GM10266 (cell line): Measurements from ENCODE around the gene MKNK2.
"Not testable (repeated sequence)": the region's sequence is repeated elsewhere in the genome, so short reads cannot be mapped to it uniquely, and the experiment has no call there.

Source experiments
- DNase-seq: peaks from one replicate; pipeline ENCODE4 v3.0.0; 2012; ENCODE audit errors: extremely low spot score
- TF ChIP-seq, protein P1 (sequence below): IDR thresholded peaks from 2 replicates; pipeline ENCODE4 v1.5.1; 2012; ENCODE audit warnings: mild to moderate bottlenecking, low read depth; ENCODE audit not compliant: control insufficient read depth, insufficient read depth; ENCODE audit errors: missing control alignments

MKNK2 gene

GRCh38 chr19:2039089-2039958, 11.7 kb downstream of the MKNK2 start:
- TF ChIP-seq, protein P1, sequence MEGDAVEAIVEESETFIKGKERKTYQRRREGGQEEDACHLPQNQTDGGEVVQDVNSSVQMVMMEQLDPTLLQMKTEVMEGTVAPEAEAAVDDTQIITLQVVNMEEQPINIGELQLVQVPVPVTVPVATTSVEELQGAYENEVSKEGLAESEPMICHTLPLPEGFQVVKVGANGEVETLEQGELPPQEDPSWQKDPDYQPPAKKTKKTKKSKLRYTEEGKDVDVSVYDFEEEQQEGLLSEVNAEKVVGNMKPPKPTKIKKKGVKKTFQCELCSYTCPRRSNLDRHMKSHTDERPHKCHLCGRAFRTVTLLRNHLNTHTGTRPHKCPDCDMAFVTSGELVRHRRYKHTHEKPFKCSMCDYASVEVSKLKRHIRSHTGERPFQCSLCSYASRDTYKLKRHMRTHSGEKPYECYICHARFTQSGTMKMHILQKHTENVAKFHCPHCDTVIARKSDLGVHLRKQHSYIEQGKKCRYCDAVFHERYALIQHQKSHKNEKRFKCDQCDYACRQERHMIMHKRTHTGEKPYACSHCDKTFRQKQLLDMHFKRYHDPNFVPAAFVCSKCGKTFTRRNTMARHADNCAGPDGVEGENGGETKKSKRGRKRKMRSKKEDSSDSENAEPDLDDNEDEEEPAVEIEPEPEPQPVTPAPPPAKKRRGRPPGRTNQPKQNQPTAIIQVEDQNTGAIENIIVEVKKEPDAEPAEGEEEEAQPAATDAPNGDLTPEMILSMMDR: no peak
- DNase-seq: no peak

DNA sequence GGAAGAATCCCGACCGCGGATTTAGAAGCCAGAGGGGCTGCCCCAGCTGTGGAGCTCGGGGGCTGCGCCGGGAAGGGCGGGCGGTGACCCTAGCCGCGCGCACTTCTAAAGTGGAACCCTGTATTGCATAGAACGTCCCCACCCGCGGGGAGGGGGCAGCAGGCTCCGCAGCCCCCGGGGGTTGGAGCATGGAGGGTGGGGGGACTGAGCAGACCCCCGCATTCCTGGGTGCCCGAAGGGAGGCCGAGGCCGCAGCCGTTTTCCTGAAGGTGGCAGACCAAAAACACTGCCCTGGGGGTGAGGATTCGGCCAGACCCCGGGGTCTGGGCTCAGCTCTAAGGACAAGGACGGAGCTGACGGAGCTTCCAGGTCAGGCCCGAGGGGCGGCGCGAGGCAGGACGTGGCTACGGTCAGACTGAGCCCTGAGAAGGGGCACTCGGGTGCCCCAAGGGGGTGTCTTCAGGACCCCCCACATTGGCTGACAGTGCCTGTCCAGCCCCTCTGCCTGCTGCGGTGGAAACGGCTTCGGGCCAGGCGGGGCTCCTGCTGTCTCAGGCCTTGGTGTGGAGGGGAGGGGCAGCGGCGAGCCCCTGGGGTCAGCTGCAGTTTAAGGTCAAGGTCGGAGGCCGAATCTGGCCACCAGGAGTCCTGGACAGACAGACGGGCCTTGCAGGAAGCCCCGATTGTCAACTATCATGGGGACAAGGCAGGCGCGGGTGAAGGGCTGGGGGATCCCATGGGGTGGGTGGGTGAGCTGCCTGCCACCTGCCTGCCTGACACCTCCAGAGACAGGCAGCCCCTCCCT, 12.6 kb downstream of the MKNK2 start:
- DNase-seq: no peak
- TF ChIP-seq, protein P1: no peak

- TF ChIP-seq, protein P1: no peak
- DNase-seq: no peak
These were observed 13.3 kb downstream of the MKNK2 start for GRCh38 chr19:2037651-2038255.

- TF ChIP-seq, protein P1: no peak
- no peak for DNase-seq
These were observed 14.6 kb downstream of the MKNK2 start for GRCh38 chr19:2036424-2036823.

DNA sequence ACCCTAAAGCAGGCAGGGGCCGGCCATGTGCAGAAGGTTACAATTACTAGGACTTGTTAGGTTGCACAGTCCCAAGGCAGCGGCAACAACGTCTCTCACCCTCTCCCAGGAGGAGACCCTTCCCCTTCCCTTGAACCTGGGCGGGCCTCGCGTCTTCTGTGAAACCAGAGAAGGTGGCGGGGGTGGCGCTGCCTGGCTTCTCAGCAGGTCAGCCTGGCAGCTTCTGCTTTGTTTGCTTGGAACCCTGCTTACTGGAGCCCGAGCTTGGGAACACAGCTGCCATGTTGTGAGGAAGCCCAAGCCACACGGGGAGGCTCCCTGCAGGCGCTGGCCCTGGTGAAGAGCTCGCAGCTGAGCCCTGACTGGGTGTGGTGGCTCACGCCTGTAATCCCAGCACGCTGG, 15.5 kb downstream of the MKNK2 start:
- DNase-seq: no peak
- TF ChIP-seq, protein P1: no peak

GRCh38 chr19:2034729-2035589, 16.1 kb downstream of the MKNK2 start:
- TF ChIP-seq, protein P1: no peak
- peak; percentile 75 for DNase-seq

- not testable (repeated sequence) for DNase-seq
These were observed 16.8 kb downstream of the MKNK2 start for GRCh38 chr19:2034253-2034652.
